GM19240 (cell line): ENCODE results near the gene ENTPD7.
"Not testable (repeated sequence)": the region's sequence is repeated elsewhere in the genome, so short reads cannot be mapped to it uniquely, and the experiment has no call there.

Experiments used
- DNase-seq: peaks from one replicate; pipeline ENCODE4 v3.0.0; 2011; ENCODE audit warnings: low spot score; ENCODE audit not compliant: insufficient read length

Gene ENTPD7

GRCh38 chr10:99659031-99659867 lies at the start of gene ENTPD7:
ENTPD7 (plus strand) TSS chr10:99659509; CDS start chr10:99659957, 448 bp downstream.
- peak; percentile 96 for DNase-seq

- DNase-seq: no peak
These were observed 49.1 kb upstream of the ENTPD7 start for GRCh38 chr10:99610221-99610620.

GRCh38 chr10:99611326-99611725 lies 48.0 kb upstream of the ENTPD7 start:
- no peak for DNase-seq

- DNase-seq: no peak
These were observed 47.0 kb upstream of the ENTPD7 start for GRCh38 chr10:99612167-99612831.

GRCh38 chr10:99615426-99615825 lies 43.9 kb upstream of the ENTPD7 start:
- no peak for DNase-seq

GRCh38 chr10:99617696-99618095 lies 41.6 kb upstream of the ENTPD7 start:
- no peak for DNase-seq

GRCh38 chr10:99619090-99619800 lies 40.1 kb upstream of the ENTPD7 start:
- no peak for DNase-seq

- DNase-seq: peak; percentile 78
These were observed 39.2 kb upstream of the ENTPD7 start, which contains the start of gene SLC25A28 for GRCh38 chr10:99619851-99620710. SLC25A28 (minus strand) TSS chr10:99620439; CDS start chr10:99620335, 104 bp downstream.

GRCh38 chr10:99620711-99621453 lies 38.4 kb upstream of the ENTPD7 start:
- DNase-seq: no peak

- DNase-seq: no peak
These were observed 37.7 kb upstream of the ENTPD7 start for GRCh38 chr10:99621454-99622251.

GRCh38 chr10:99623919-99624318 lies 35.4 kb upstream of the ENTPD7 start:
- no peak for DNase-seq

- DNase-seq: not testable (repeated sequence)
These were observed 34.2 kb upstream of the ENTPD7 start for GRCh38 chr10:99625124-99625523.

- no peak for DNase-seq
These were observed 30.2 kb upstream of the ENTPD7 start for GRCh38 chr10:99628923-99629624.

GRCh38 chr10:99629625-99629978 lies 29.7 kb upstream of the ENTPD7 start:
- DNase-seq: no peak

GRCh38 chr10:99630433-99630832 lies 28.9 kb upstream of the ENTPD7 start:
- no peak for DNase-seq

GRCh38 chr10:99630991-99631390 lies 28.3 kb upstream of the ENTPD7 start:
- no peak for DNase-seq

- no peak for DNase-seq
These were observed 27.8 kb upstream of the ENTPD7 start for GRCh38 chr10:99631496-99631895.

- DNase-seq: no peak
These were observed 25.5 kb upstream of the ENTPD7 start for GRCh38 chr10:99633832-99634231.

GRCh38 chr10:99647601-99648151 lies 11.6 kb upstream of the ENTPD7 start:
- no peak for DNase-seq
